GM12891 (cell line): ENCODE results near the gene RUSC2.
"Not testable (repeated sequence)": the region's sequence is repeated elsewhere in the genome, so short reads cannot be mapped to it uniquely, and the experiment has no call there.

Experiments used
- DNase-seq: peaks from one replicate; pipeline ENCODE4 v3.0.0; 2011; ENCODE audit warnings: low spot score; ENCODE audit not compliant: insufficient read length
- FAIRE-seq: peaks from 2 replicates; lab custom pipeline; 2011; peaks lifted over from hg19 to GRCh38; lab: Jason Lieb, UNC
- PAX5 ChIP-seq: IDR thresholded peaks from 2 replicates; pipeline ENCODE4 v1.6.1; 2011; ENCODE audit warnings: low read length, moderate library complexity, mild to moderate bottlenecking; ENCODE audit not compliant: insufficient read depth, severe bottlenecking
- POLR2A ChIP-seq: IDR thresholded peaks from 2 replicates; pipeline ENCODE4 v1.6.1; 2011; ENCODE audit warnings: low read depth, low read length, control low read depth
- POLR2AphosphoS5 ChIP-seq: IDR thresholded peaks from 2 replicates; pipeline ENCODE4 v1.6.1; 2011; ENCODE audit warnings: low read depth, low read length, control low read depth
- POU2F2 ChIP-seq: IDR thresholded peaks from 2 replicates; pipeline ENCODE4 v1.6.1; 2011; ENCODE audit warnings: low read depth, mild to moderate bottlenecking, control low read depth, low read length, moderate library complexity
- SPI1 ChIP-seq: IDR thresholded peaks from 2 replicates; pipeline ENCODE4 v1.6.1; 2011; ENCODE audit warnings: low read depth, low read length, control low read depth
- TAF1 ChIP-seq: IDR thresholded peaks from 2 replicates; pipeline ENCODE4 v1.6.1; 2011; ENCODE audit warnings: low read depth, low read length, control low read depth

Gene RUSC2

GRCh38 chr9:35521708-35522107 is 31.8 kb downstream of the RUSC2 start:
- DNase-seq (no peak), FAIRE-seq (no peak)
- TF ChIP-seq POLR2AphosphoS5 (no peak), POU2F2 (no peak), POLR2A (no peak), PAX5 (no peak), SPI1 (no peak), TAF1 (no peak)

- TF ChIP-seq PAX5 (no peak), POLR2A (no peak), SPI1 (no peak), POLR2AphosphoS5 (no peak), TAF1 (no peak), POU2F2 (no peak)
- DNase-seq (no peak), FAIRE-seq (no peak)
These were observed 32.3 kb downstream of the RUSC2 start for GRCh38 chr9:35522187-35522586.

GRCh38 chr9:35522700-35523099 is 32.8 kb downstream of the RUSC2 start:
- FAIRE-seq (no peak), DNase-seq (no peak)
- TF ChIP-seq POLR2AphosphoS5 (no peak), POU2F2 (no peak), PAX5 (no peak), SPI1 (no peak), TAF1 (no peak), POLR2A (no peak)

GRCh38 chr9:35523556-35523955 is 33.6 kb downstream of the RUSC2 start:
- not testable (repeated sequence) for FAIRE-seq, DNase-seq

- TF ChIP-seq POU2F2 (no peak), PAX5 (no peak), TAF1 (no peak), POLR2A (no peak), SPI1 (no peak), POLR2AphosphoS5 (no peak)
- FAIRE-seq = no peak
- DNase-seq = no peak
These were observed 36.3 kb downstream of the RUSC2 start for GRCh38 chr9:35526087-35526801.

GRCh38 chr9:35529161-35529823 is 39.4 kb downstream of the RUSC2 start:
- FAIRE-seq = no peak

GRCh38 chr9:35533398-35533797 is 43.5 kb downstream of the RUSC2 start:
- no peak for FAIRE-seq
- no peak for TF ChIP-seq TAF1
- no peak for DNase-seq

More at GRCh38 chr9:35529161-35529823, 39.4 kb downstream of the RUSC2 start:
- no peak for TF ChIP-seq PAX5
- DNase-seq = no peak

GRCh38 chr9:35534921-35535320 is 45.0 kb downstream of the RUSC2 start:
- not testable (repeated sequence) for DNase-seq, FAIRE-seq

- DNase-seq = no peak
- TF ChIP-seq SPI1 (no peak), TAF1 (no peak)
- no peak for FAIRE-seq
These were observed 48.0 kb downstream of the RUSC2 start for GRCh38 chr9:35537913-35538312.

- FAIRE-seq (no peak), DNase-seq (no peak)
- TF ChIP-seq PAX5 = no peak
- no peak for TF ChIP-seq POLR2AphosphoS5
- no peak for TF ChIP-seq POLR2A
- TF ChIP-seq POU2F2 = no peak
- no peak for TF ChIP-seq TAF1
- TF ChIP-seq SPI1 = no peak
These were observed 48.7 kb downstream of the RUSC2 start for GRCh38 chr9:35538361-35539234.
